Tibial nerve (tissue), 4 donors: Measurements from ENCODE around the gene NUP107. TPM values are rescaled to one million over a fixed set of nuclear protein-coding genes. Genes with fewer than 3 reads are reported as not detected.

Source experiments
- DNase-seq, 2 donors: peaks; one replicate each; pipeline ENCODE4 v3.0.0-alpha.2; 2019; ENCODE audit warnings: low spot score in 2 of 2
- H3K27ac ChIP-seq, 4 donors: fragments of 200-600 bp; sonication (generic) in 3 of 4; one replicate each; pipeline ENCODE4 v1.5.1; 2017 to 2019; ENCODE audit warnings: mild to moderate bottlenecking in 1 of 4
- H3K27me3 ChIP-seq, 2 donors: fragments of 200-600 bp; sonication (generic) in 1 of 2; one replicate each; pipeline versions ENCODE4 v1.5.1 to v1.6.0; 2017 to 2019
- H3K36me3 ChIP-seq, 3 donors: fragments of 200-600 bp; sonication (generic); one replicate each; pipeline ENCODE4 v1.5.1; 2018 to 2019
- H3K4me1 ChIP-seq, 4 donors: fragments of 200-600 bp; sonication (generic) in 3 of 4; one replicate each; pipeline ENCODE4 v1.5.1; 2017 to 2019
- H3K4me3 ChIP-seq, 4 donors: fragments of 200-600 bp; sonication (generic) in 3 of 4; one replicate each; pipeline ENCODE4 v1.5.1; 2017 to 2019; ENCODE audit warnings: mild to moderate bottlenecking in 1 of 4, moderate library complexity in 1 of 4
- H3K9me3 ChIP-seq, 4 donors: fragments of 200-600 bp; sonication (generic) in 3 of 4; one replicate each; pipeline ENCODE4 v1.5.1; 2017 to 2019
- CTCF ChIP-seq, 5 experiments: fragments of 200-600 bp in 3 of 5; fragments of 450-650 bp in 2 of 5; sonication (generic) in 3 of 5; IDR thresholded peaks; one replicate each; pipeline ENCODE4 v1.5.1; 2016 to 2019; ENCODE audit warnings: antibody characterized with exemption in 5 of 5, mild to moderate bottlenecking in 3 of 5, moderate library complexity in 2 of 5
- EP300 ChIP-seq, 2 donors: sonication (generic); formaldehyde crosslinking; IDR thresholded peaks; one replicate each; pipeline ENCODE4 v1.6.1; 2017; ENCODE audit warnings: antibody characterized with exemption in 2 of 2, mild to moderate bottlenecking in 1 of 2
- POLR2A ChIP-seq, 2 donors: fragments of 450-650 bp; IDR thresholded peaks; one replicate each; pipeline ENCODE4 v1.6.1; 2017; ENCODE audit warnings: antibody characterized with exemption in 2 of 2, mild to moderate bottlenecking in 2 of 2, moderate library complexity in 2 of 2
- WGBS, 2 donors: methylation state at CpG; one replicate each; pipeline ENCODE4 v1.1.5; 2018; 5-methylcytosine and 5-hydroxymethylcytosine counted together
- total RNA-seq, 4 donors: library from RNA; depleted of rRNA; stranded (reverse); fragments of >200 nt; gene quantifications; one replicate each; pipeline ENCODE4 v1.1.0, GENCODE V29; 2016

Gene NUP107
- total RNA-seq, 4 donors from 2014 or later, result 30.3 to 38.0 (median 31.6) TPM

- no peaks in the 10 kb centered on the region for H3K4me1 ChIP-seq
- no peaks in the 10 kb centered on the region for H3K27me3 ChIP-seq
- no peak for DNase-seq
- no peak for TF ChIP-seq EP300 (IDR thresholded peaks at IDR 0.05)
- no peak for TF ChIP-seq POLR2A (IDR thresholded peaks at IDR 0.05)
- no peak for TF ChIP-seq CTCF (IDR thresholded peaks at IDR 0.05)
- H3K9me3 ChIP-seq, result no peaks in the 10 kb centered on the region
- H3K36me3 ChIP-seq, result peaks cover 0 to 89% (median 5%) of the 10 kb centered on the region in 3 donors
- WGBS, 2 donors, result 73 to 95% methylated on average over 4 of the region's 4 CpGs
- H3K4me3 ChIP-seq, result no peak overlapping the region
- no peak overlapping the region for H3K27ac ChIP-seq
Measured at GRCh38 chr12:68755536-68756243, 68.9 kb downstream of the NUP107 start.

- TF ChIP-seq EP300 (IDR thresholded peaks at IDR 0.05) (no peak), CTCF (IDR thresholded peaks at IDR 0.05) (no peak), POLR2A (IDR thresholded peaks at IDR 0.05) (no peak)
- Histone ChIP-seq H3K9me3 (no peaks in the 10 kb centered on the region), H3K27ac (no peak overlapping the region), H3K4me1 (no peaks in the 10 kb centered on the region), H3K4me3 (no peak overlapping the region), H3K36me3 (peaks cover 0 to 95% (median 8%) of the 10 kb centered on the region in 3 donors), H3K27me3 (no peaks in the 10 kb centered on the region)
- no peak for DNase-seq
- WGBS, 2 donors, result 83 to 86% methylated on average over 5 of the region's 5 CpGs
Measured at GRCh38 chr12:68759852-68760251, 73.1 kb downstream of the NUP107 start.

DNA sequence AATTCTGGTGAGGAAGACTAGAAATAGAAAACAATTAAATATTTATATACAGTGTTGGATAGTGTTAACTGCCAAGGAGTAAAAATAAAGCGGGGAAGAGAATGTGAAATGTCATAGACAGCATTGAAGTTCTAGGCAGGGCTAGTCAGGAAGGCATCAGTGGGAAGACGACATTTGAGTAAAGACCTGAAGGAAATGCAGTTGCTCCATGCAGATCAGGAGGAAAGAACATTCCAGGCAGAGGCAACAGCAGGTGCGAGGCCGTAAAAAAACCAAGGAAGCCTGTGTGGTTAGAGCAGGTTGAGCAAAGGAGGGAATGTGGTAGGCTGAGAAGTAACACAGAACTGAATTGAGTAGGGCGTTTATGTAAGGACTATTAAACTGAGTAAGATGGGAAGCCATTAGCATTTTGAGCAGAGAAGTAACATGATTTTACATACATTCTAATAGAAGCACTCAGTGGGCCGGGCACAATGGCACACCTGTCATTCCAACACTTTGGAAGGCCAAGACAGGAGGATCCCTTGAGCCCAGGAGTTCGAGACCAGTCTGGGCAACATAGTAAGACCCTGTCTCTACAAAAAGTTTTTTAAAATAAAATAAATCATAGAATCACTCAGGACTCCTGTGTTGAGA is 74.1 kb downstream of the NUP107 start:
- no peaks in the 10 kb centered on the region for H3K9me3 ChIP-seq
- peaks cover 0 to 94% (median 8%) of the 10 kb centered on the region in 3 donors for H3K36me3 ChIP-seq
- no peak for TF ChIP-seq EP300 (IDR thresholded peaks at IDR 0.05)
- no peak for TF ChIP-seq POLR2A (IDR thresholded peaks at IDR 0.05)
- no peak for TF ChIP-seq CTCF (IDR thresholded peaks at IDR 0.05)

DNA sequence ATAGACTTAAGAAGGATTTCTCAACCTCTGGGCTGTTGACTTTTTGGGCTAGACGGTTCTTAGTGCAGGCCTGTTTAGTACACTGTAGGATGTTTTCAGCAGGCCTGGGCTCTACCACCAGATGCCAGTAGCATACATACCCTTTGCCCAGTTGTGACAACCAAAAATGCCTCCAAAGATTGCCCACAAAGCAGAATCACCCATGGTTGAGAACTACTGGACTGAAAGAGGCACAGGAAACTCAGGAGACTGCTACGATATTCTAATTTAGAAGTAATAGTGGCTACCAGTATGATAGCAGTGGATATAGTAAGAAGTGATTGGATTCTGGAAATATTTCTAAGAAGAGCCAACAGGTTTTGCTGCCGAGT is 74.6 kb downstream of the NUP107 start:
- 93 to 97% methylated on average over 3 of the region's 3 CpGs for WGBS, 2 donors
- TF ChIP-seq EP300 (IDR thresholded peaks at IDR 0.05) (no peak), CTCF (IDR thresholded peaks at IDR 0.05) (no peak), POLR2A (IDR thresholded peaks at IDR 0.05) (no peak)
- H3K4me3 ChIP-seq, result no peak overlapping the region
- H3K9me3 ChIP-seq, result no peaks in the 10 kb centered on the region
- no peak overlapping the region for H3K27ac ChIP-seq
- H3K36me3 ChIP-seq, result peaks cover 0 to 94% (median 8%) of the 10 kb centered on the region in 3 donors
- H3K27me3 ChIP-seq, result no peaks in the 10 kb centered on the region
- H3K4me1 ChIP-seq, result no peaks in the 10 kb centered on the region
- DNase-seq, result no peak

More for the DNA sequence above, 74.1 kb downstream of the NUP107 start:
- Histone ChIP-seq H3K27me3 (no peaks in the 10 kb centered on the region), H3K27ac (no peak overlapping the region), H3K4me1 (no peaks in the 10 kb centered on the region), H3K4me3 (no peak overlapping the region)
- no peak for DNase-seq
- WGBS, 2 donors, result 92 to 96% methylated on average over 7 of the region's 7 CpGs

- Histone ChIP-seq H3K4me1 (no peaks in the 10 kb centered on the region), H3K27ac (no peak overlapping the region), H3K27me3 (no peaks in the 10 kb centered on the region), H3K9me3 (no peaks in the 10 kb centered on the region), H3K36me3 (peaks cover 0 to 94% (median 4%) of the 10 kb centered on the region in 3 donors), H3K4me3 (no peak overlapping the region)
- DNase-seq, result no peak
- TF ChIP-seq POLR2A (IDR thresholded peaks at IDR 0.05), result no peak
- TF ChIP-seq EP300 (IDR thresholded peaks at IDR 0.05), result no peak
- TF ChIP-seq CTCF (IDR thresholded peaks at IDR 0.05), result no peak
- 89 to 93% methylated on average over 8 of the region's 8 CpGs for WGBS, 2 donors
Measured at GRCh38 chr12:68761901-68762630, 75.3 kb downstream of the NUP107 start.
